ENCODE results near the gene ATP6V0A4.
"Not testable (repeated sequence)": the region's sequence is repeated elsewhere in the genome, so short reads cannot be mapped to it uniquely, and the experiment has no call there.

Gene ATP6V0A4

DNA sequence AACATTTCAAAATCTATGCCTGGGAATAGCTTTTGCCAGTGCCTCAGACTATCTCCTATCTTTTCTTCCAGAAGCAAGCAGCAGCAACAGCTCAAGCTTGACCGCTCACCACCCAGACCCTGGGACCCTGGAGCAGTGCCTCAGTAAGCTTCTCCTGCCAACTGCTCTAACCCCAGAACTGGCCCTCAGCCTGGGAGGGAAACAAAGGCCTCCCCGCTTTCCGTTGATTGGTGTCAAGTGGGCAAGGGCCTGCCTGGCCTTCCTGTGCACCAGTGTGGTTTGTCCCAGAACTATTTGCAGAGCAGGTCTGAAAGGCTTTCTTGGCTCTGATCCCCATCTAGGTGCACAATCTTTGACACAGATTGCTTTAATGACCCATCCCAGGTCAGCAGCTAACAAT, 3.3 kb upstream of the ATP6V0A4 start:
- no peak for DNase-seq

DNA sequence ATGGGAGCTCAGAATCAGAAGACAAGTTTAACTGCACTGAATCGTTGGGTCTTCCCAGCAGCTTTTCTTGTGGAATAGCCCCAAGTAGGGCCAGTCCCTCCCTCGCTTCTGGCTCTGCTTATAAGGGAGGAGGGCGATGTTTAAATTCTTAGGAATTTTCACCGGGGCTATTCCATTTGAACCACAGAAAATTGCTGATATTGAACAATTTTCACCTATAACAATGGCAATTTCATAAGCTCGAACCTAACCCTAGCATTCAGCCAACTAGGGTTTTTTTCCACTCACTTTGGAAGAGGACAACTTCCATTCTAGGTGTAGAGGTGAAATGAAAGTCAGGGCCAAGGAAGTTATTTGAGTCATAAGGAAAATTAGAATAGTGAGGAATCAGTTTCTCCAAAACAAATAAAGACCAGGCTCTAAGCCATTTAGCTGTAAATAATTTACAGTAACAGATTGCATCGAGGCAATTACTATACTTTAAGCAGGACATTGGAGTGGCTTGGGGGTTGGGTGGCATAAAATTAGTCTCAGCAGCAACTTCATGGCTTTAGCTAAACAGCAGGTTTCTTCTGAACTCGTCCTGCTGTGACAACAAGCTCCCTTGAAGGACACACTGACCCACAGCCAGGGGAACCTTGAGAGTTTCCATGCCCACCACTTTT, 1.5 kb upstream of the ATP6V0A4 start:
- no peak for DNase-seq

- no peak for DNase-seq
These were observed 840 bp upstream of the ATP6V0A4 start for GRCh38 chr7:138798836-138799235.

GRCh38 chr7:138797046-138797445, 950 bp downstream of the ATP6V0A4 start:
- not testable (repeated sequence) for DNase-seq

- DNase-seq = no peak
These were observed 1.9 kb downstream of the ATP6V0A4 start for GRCh38 chr7:138796038-138796615.

- DNase-seq = no peak
These were observed 12.2 kb downstream of the ATP6V0A4 start for GRCh38 chr7:138785587-138786437.

GRCh38 chr7:138784692-138785091, 13.3 kb downstream of the ATP6V0A4 start:
- no peak for DNase-seq

- DNase-seq = no peak
These were observed 17.0 kb downstream of the ATP6V0A4 start for GRCh38 chr7:138781004-138781403.

- DNase-seq = no peak
These were observed 21.7 kb downstream of the ATP6V0A4 start for GRCh38 chr7:138776166-138776833.

DNA sequence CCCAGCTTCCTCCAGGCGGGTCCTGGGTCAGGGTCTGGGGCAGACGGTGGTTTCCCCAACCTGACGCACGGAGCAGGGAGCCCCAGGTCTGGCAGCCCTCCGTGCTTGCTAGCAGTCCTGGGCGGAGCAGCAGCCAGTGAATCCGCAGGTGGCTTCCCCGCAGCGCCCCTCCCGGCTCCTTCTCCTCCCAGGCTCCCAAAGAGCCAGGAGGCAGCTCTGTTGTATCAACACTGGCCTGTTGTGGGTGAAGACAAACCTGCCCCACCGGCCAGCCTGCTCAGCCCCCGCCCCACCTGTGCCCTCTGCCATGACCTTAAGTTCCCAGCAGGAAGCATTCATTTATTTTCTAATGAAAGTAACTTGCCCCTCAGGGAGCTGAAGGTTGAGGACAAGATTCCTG, 24.2 kb downstream of the ATP6V0A4 start:
- DNase-seq = no peak

DNA sequence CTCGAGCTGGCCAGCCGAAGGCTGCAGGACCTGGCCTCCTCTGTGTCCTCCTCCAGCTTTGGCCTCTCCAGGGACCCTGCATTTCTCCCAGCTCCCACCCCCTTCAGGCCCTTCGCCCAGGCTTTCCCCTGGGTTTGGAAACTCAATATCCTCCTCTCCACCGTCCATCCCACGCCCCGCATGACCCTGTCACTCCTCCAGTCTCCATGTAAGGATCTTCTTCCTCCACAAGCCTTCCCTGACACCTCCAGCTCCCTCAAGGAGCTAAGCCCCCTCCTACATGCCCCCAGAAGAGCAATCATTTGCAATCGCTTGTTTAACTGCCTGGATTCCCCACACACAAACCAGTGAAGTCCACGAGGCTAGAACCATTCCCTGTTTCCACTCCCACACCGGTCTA, 24.8 kb downstream of the ATP6V0A4 start:
- DNase-seq = no peak

- DNase-seq = no peak
These were observed 27.1 kb downstream of the ATP6V0A4 start for GRCh38 chr7:138770904-138771303.

DNA sequence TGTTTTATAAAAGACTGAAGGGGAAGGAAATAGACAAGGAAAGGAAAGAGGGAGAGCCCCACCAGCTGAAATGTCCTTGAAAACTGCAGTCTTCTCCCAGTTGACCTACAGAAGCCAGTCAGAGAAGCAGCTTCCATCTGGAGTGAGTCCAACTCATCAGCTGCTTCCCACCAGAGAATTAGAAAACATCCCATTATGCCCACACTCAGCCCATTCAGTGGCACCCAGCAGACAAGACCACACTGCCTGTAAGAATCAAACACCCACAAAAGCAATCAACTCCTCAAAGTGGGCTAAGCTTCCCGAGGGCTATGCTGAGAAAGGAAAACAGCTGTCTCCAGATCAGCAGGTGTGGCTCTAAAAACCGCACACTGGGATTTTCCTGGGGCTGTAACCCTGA, 29.8 kb downstream of the ATP6V0A4 start:
- DNase-seq = no peak

- DNase-seq = no peak
These were observed 41.3 kb downstream of the ATP6V0A4 start for GRCh38 chr7:138756591-138757242.

GRCh38 chr7:138755842-138756590, 42.0 kb downstream of the ATP6V0A4 start:
- DNase-seq = no peak

GRCh38 chr7:138755331-138755747, 42.7 kb downstream of the ATP6V0A4 start:
- DNase-seq = no peak

GRCh38 chr7:138753610-138754009, 44.4 kb downstream of the ATP6V0A4 start:
- peak in 1 of 2 donors; percentile 16 for DNase-seq

DNA sequence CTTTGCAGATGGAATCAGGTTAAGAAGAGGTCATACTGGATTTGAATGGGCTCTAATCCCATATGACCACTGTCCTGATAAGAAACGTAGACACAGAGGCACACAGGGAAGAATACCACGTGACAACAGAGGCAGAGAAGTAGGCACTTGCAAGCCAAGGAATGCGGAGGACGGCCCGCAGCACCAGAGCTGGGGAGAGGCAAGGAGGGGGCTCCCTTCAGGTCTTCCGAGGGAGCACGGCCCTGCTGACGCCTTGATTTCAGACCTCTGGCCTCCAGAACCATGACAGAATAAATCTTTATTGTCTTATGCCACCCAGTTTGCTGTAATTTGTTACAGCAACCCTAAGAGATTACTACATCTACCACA, 44.9 kb downstream of the ATP6V0A4 start:
- no peak for DNase-seq

GRCh38 chr7:138752518-138753149, 45.4 kb downstream of the ATP6V0A4 start:
- DNase-seq = peak; percentile 93 to 94

DNA sequence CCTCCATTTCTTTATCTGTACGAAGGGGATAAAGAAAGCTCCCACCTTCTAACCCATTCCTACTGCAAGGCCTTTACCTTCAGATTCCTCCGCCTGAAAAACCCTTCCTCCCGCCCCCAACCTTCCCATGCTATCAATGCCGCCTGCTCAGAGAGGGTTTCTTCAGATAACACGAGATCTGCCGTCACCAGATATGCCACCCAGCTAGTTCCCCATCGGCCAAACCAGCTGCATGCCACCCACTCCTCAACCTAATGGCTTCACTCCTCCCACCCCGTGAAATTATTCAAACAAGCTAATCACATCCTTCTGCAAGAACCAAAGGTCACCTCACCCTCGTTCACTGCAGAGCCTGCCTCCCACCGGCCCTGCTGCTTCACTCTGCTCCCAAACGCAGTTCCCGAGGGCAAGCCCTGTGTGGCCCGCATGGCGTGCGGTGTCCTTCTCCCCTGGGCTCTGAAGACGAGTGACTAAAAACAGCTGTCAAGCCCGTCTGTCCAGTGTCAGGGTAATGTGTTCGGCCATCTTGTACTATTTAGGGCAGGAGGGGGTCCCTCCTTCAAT, 47.0 kb downstream of the ATP6V0A4 start:
- DNase-seq = no peak

DNA sequence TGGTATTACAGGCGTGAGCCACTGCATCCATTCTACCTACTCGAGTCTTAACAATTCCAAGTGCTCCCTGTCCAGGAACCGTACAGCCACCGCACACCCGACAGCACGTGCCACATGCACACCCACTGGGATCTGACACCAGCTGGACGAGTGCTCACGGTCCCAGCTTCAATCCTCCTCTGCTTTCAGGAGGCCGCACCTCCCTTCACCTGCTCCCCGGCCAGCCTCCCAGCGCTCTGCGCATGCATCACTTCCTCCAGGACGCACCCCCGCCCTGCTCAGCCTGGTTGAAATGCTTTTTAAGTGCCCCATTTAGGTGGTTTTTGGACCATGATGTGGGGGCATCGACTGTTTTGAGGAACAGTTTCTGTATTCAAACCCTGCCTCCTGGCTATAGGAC, 47.5 kb downstream of the ATP6V0A4 start:
- no peak for DNase-seq
